ENCODE results near the gene PROK2. TPM values are rescaled to one million over a fixed set of nuclear protein-coding genes. Genes with fewer than 3 reads are reported as not detected.

The PROK2 gene
- polyA plus RNA-seq, 1 donor (not counting 4 experiments of a cell fraction or from before 2014, with no cell fraction given) = not detected

GRCh38 chr3:71815340-71816067 is 30.6 kb upstream of the PROK2 start:
- DNase-seq (ENCODE audit: low read depth, low spot score) (no peak), FAIRE-seq (no peak)
- H3K4me3 ChIP-seq (ENCODE audit: control insufficient read depth in 2 of 3, extremely low read depth in 1 of 3, insufficient read depth in 2 of 3, low read depth in 1 of 3, low read length in 3 of 3) = no peak overlapping the region
- H3K9me3 ChIP-seq (ENCODE audit: control insufficient read depth, low read depth, low read length) = no peaks in the 10 kb centered on the region
- H3K27ac ChIP-seq (ENCODE audit: control insufficient read depth, insufficient read depth, low read length) = no peak overlapping the region
- no peaks in the 10 kb centered on the region for H3K27me3 ChIP-seq (ENCODE audit: control insufficient read depth, extremely low read depth, insufficient read depth, low read length)
- H4K20me1 ChIP-seq (ENCODE audit: control insufficient read depth, extremely low read depth, insufficient read depth, low read length) = no peaks in the 10 kb centered on the region
- H3K4me1 ChIP-seq (ENCODE audit: control insufficient read depth, extremely low read depth, insufficient read depth, low read length) = no peaks in the 10 kb centered on the region
- H2AFZ ChIP-seq (ENCODE audit: control insufficient read depth, low read length) = no peak overlapping the region
- no peak for TF ChIP-seq EZH2 (IDR thresholded peaks at IDR 0.05; ENCODE audit: low read length)
- no peak for TF ChIP-seq CTCF (optimal IDR thresholded peaks at IDR 0.05 in 1 of 3, IDR thresholded peaks at IDR 0.05 in 1 of 3, conservative IDR thresholded peaks at IDR 0.05 in 1 of 3; ENCODE audit: extremely low read depth in 1 of 3, insufficient read depth in 2 of 3, low read length in 3 of 3)
- no peaks in the 10 kb centered on the region for H3K79me2 ChIP-seq (ENCODE audit: control insufficient read depth, insufficient read depth, low read length)
- no peaks in the 10 kb centered on the region for H3K36me3 ChIP-seq (ENCODE audit: control insufficient read depth in 2 of 2, extremely low read depth in 1 of 2, insufficient read depth in 2 of 2, low read length in 2 of 2)
- H3K4me2 ChIP-seq (ENCODE audit: control insufficient read depth, extremely low read depth, insufficient read depth, low read depth, low read length) = no peak overlapping the region
- dilution Hi-C loops (cut with MboI; ENCODE audit: extremely low pct_ligation_motif_present, low sequenced_read_pairs) = no loop called here
- no peaks in the 10 kb centered on the region for H3K9me1 ChIP-seq (ENCODE audit: control insufficient read depth, extremely low read depth, insufficient read depth, low read length)
- H3K9ac ChIP-seq (ENCODE audit: control insufficient read depth, extremely low read depth, insufficient read depth, low read length) = no peak overlapping the region

GRCh38 chr3:71813704-71814103 is 28.8 kb upstream of the PROK2 start:
- dilution Hi-C loops (cut with MboI; ENCODE audit: extremely low pct_ligation_motif_present, low sequenced_read_pairs) = no loop called here
- FAIRE-seq (no peak), DNase-seq (ENCODE audit: low read depth, low spot score) (no peak)
- Histone ChIP-seq H2AFZ (ENCODE audit: control insufficient read depth, low read length) (no peak overlapping the region), H3K79me2 (ENCODE audit: control insufficient read depth, insufficient read depth, low read length) (no peaks in the 10 kb centered on the region), H3K27me3 (ENCODE audit: control insufficient read depth, extremely low read depth, insufficient read depth, low read length) (no peaks in the 10 kb centered on the region), H4K20me1 (ENCODE audit: control insufficient read depth, extremely low read depth, insufficient read depth, low read length) (no peaks in the 10 kb centered on the region), H3K9me3 (ENCODE audit: control insufficient read depth, low read depth, low read length) (no peaks in the 10 kb centered on the region), H3K4me2 (ENCODE audit: control insufficient read depth, extremely low read depth, insufficient read depth, low read depth, low read length) (no peak overlapping the region), H3K4me1 (ENCODE audit: control insufficient read depth, extremely low read depth, insufficient read depth, low read length) (no peaks in the 10 kb centered on the region), H3K4me3 (ENCODE audit: control insufficient read depth in 2 of 3, extremely low read depth in 1 of 3, insufficient read depth in 2 of 3, low read depth in 1 of 3, low read length in 3 of 3) (no peak overlapping the region), H3K36me3 (ENCODE audit: control insufficient read depth in 2 of 2, extremely low read depth in 1 of 2, insufficient read depth in 2 of 2, low read length in 2 of 2) (no peaks in the 10 kb centered on the region), H3K9ac (ENCODE audit: control insufficient read depth, extremely low read depth, insufficient read depth, low read length) (no peak overlapping the region), H3K9me1 (ENCODE audit: control insufficient read depth, extremely low read depth, insufficient read depth, low read length) (no peaks in the 10 kb centered on the region), H3K27ac (ENCODE audit: control insufficient read depth, insufficient read depth, low read length) (no peak overlapping the region)
- TF ChIP-seq EZH2 (IDR thresholded peaks at IDR 0.05; ENCODE audit: low read length) = no peak
- TF ChIP-seq CTCF (optimal IDR thresholded peaks at IDR 0.05 in 1 of 3, IDR thresholded peaks at IDR 0.05 in 1 of 3, conservative IDR thresholded peaks at IDR 0.05 in 1 of 3; ENCODE audit: extremely low read depth in 1 of 3, insufficient read depth in 2 of 3, low read length in 3 of 3) = no peak
